Esophagus squamous epithelium (tissue), 5 donors: ENCODE data around the gene ITSN1. TPM values are rescaled to one million over a fixed set of nuclear protein-coding genes. Genes with fewer than 3 reads are reported as not detected.

ENCODE experiments used
- DNase-seq: peaks from one replicate; lab custom pipeline; 2025; lab: John Stamatoyannopoulos, UW
- H3K27ac ChIP-seq, 4 donors: fragments of 200-600 bp; sonication (generic); one replicate each; pipeline ENCODE4 v1.5.1; 2016 to 2019; ENCODE audit warnings: mild to moderate bottlenecking in 1 of 4
- H3K27me3 ChIP-seq, 4 donors: fragments of 200-600 bp; sonication (generic); 1 replicate in 3 of 4; 2 replicates in 1 of 4; pipeline versions ENCODE4 v1.5.1 to v1.6.0; 2017 to 2021; ENCODE audit warnings: antibody characterized with exemption in 1 of 4
- H3K36me3 ChIP-seq, 3 donors: fragments of 200-600 bp; sonication (generic); one replicate each; pipeline ENCODE4 v1.5.1; 2016 to 2019
- H3K4me1 ChIP-seq, 3 donors: fragments of 200-600 bp; sonication (generic); one replicate each; pipeline ENCODE4 v1.5.1; 2017 to 2019
- H3K4me3 ChIP-seq, 4 donors: fragments of 200-600 bp; sonication (generic); 1 replicate in 3 of 4; 2 replicates in 1 of 4; pipeline ENCODE4 v1.5.1; 2016 to 2019; ENCODE audit warnings: mild to moderate bottlenecking in 2 of 4, moderate library complexity in 1 of 4
- H3K9me3 ChIP-seq, 3 donors: fragments of 200-600 bp; sonication (generic); one replicate each; pipeline ENCODE4 v1.5.1; 2016 to 2019
- POLR2A ChIP-seq, 4 donors: fragments of 450-650 bp; IDR thresholded peaks; one replicate each; pipeline ENCODE4 v1.6.1; 2017; ENCODE audit warnings: antibody characterized with exemption in 4 of 4, mild to moderate bottlenecking in 4 of 4, moderate library complexity in 3 of 4
- WGBS, 2 donors: methylation state at CpG; one replicate each; pipeline ENCODE4 v1.1.5; 2018; 5-methylcytosine and 5-hydroxymethylcytosine counted together
- intact Hi-C: fragments of 100-400 bp; cut with DNase I; formaldehyde crosslinking; loops from one replicate; pipeline ENCODE4 v1.15.0; 2022
- total RNA-seq, 4 donors: library from RNA; depleted of rRNA; stranded (reverse); fragments of >200 nt; gene quantifications; one replicate each; pipeline ENCODE4 v1.1.0, GENCODE V29; 2016
- TF ChIP-seq, protein P1 (sequence below), 6 experiments: fragments of 450-650 bp in 4 of 6; fragments of 200-600 bp in 2 of 6; sonication (generic) in 2 of 6; IDR thresholded peaks; one replicate each; pipeline ENCODE4 v1.5.1; 2016 to 2019; ENCODE audit warnings: antibody characterized with exemption in 6 of 6, mild to moderate bottlenecking in 4 of 6, moderate library complexity in 4 of 6
- donor health status: DM: yes; HTN: yes; CAD: no.

Gene ITSN1
- total RNA-seq, 4 donors from 2014 or later, result 9.5 to 27.1 (median 11.6) TPM

DNA sequence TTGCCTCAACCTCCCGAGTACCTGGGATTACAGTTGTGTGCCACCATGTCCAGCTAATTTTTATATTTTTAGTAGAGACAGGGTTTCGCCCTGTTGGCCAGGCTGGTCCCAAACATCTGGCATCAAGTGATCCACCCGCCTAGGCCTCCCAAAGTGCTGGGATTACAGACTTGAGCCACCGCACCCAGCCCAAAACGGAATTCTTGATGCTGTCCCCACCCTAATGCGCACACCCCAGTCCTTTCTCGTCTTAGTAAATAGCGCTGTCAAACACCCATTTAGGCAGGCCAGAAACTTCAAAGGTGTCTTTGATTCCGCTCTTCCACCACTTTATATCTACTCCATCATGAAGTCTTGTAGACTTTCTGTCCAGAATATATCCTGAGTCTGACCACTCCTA is 35.1 kb downstream of the ITSN1 start:
- Histone ChIP-seq H3K9me3 (no peaks in the 10 kb centered on the region), H3K36me3 (no peaks in the 10 kb centered on the region), H3K27me3 (no peaks in the 10 kb centered on the region), H3K4me3 (no peak overlapping the region), H3K4me1 (peaks cover 0 to 23% (median 0%) of the 10 kb centered on the region in 3 donors), H3K27ac (no peak overlapping the region)
- WGBS, 2 donors, result 91% methylated on average over 9 of the region's 9 CpGs
- DNase-seq, result no peak
- intact Hi-C loops, result no loop called here
- TF ChIP-seq, protein P1, sequence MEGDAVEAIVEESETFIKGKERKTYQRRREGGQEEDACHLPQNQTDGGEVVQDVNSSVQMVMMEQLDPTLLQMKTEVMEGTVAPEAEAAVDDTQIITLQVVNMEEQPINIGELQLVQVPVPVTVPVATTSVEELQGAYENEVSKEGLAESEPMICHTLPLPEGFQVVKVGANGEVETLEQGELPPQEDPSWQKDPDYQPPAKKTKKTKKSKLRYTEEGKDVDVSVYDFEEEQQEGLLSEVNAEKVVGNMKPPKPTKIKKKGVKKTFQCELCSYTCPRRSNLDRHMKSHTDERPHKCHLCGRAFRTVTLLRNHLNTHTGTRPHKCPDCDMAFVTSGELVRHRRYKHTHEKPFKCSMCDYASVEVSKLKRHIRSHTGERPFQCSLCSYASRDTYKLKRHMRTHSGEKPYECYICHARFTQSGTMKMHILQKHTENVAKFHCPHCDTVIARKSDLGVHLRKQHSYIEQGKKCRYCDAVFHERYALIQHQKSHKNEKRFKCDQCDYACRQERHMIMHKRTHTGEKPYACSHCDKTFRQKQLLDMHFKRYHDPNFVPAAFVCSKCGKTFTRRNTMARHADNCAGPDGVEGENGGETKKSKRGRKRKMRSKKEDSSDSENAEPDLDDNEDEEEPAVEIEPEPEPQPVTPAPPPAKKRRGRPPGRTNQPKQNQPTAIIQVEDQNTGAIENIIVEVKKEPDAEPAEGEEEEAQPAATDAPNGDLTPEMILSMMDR (IDR thresholded peaks at IDR 0.05), result no peak

DNA sequence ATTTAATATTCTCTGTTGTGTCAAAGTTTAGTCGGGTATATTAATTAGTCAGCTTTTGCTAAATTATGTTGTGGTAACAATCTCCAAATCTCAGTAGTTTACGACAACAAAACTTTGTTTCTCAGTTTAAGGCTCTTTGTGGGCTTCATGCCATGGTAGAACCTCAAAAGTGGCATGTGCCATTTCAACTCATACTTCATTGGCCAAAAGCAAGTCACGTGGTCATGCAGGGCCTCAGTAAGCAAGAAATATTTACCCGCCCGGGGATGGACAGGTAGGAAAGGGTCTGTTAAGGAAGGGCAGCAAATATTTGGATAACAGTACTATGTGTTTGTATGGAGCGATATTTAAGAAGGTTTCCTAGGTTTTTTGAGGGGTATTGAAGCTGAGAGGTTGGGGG is 38.6 kb downstream of the ITSN1 start:
- H3K4me1 ChIP-seq, result peaks cover 10 to 54% (median 30%) of the 10 kb centered on the region in 3 donors
- H3K36me3 ChIP-seq, result no peaks in the 10 kb centered on the region
- H3K27ac ChIP-seq, result no peak overlapping the region
- TF ChIP-seq, protein P1 (IDR thresholded peaks at IDR 0.05), result no peak
- no peak for TF ChIP-seq POLR2A (IDR thresholded peaks at IDR 0.05)
- H3K27me3 ChIP-seq, result no peaks in the 10 kb centered on the region
- no peak overlapping the region for H3K4me3 ChIP-seq
- 86 to 90% methylated on average over 6 of the region's 6 CpGs for WGBS, 2 donors
- no peak for DNase-seq
- intact Hi-C loops, result no loop called here
- no peaks in the 10 kb centered on the region for H3K9me3 ChIP-seq

DNA sequence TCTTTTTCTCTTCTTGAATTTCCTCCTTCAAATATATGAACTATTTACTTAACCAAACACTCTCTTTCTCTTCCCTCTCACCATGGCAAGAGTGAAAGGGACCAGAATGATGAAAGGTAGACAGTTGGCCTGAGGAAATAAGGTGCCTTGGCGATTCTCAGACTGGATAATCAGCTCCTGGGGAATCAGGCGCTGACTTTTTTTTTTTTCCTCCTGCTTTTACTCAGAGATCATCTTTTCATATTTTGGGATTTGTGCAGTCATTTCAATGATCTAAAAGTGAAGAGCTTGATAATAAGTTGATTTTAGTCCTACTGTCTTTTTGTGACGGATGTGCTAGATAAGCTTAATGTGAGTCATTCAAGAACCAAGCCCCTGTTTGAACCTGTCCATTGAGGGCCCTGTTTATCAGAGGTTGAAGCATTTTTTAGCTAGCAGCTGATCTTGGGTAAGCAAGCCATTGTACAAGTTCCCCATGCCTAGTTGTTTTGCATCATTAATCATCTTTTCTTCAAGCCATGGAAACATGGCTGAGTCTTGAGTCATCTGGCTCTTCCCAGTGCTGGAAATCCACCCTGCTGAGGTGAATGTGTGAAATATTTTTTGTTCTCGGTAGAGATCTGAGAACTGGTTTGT is 40.8 kb downstream of the ITSN1 start:
- intact Hi-C loops, result no loop called here
- DNase-seq, result no peak
- Histone ChIP-seq H3K4me3 (no peak overlapping the region), H3K9me3 (no peaks in the 10 kb centered on the region), H3K4me1 (peaks cover 10 to 69% (median 31%) of the 10 kb centered on the region in 3 donors), H3K27me3 (no peaks in the 10 kb centered on the region), H3K36me3 (no peaks in the 10 kb centered on the region), H3K27ac (peak overlapping the region; percentile 1 to 70 (median 56))
- WGBS, 2 donors, result 23 to 42% methylated on average over 4 of the region's 4 CpGs
- no peak for TF ChIP-seq POLR2A (IDR thresholded peaks at IDR 0.05)
- TF ChIP-seq, protein P1 (IDR thresholded peaks at IDR 0.05), result no peak

DNA sequence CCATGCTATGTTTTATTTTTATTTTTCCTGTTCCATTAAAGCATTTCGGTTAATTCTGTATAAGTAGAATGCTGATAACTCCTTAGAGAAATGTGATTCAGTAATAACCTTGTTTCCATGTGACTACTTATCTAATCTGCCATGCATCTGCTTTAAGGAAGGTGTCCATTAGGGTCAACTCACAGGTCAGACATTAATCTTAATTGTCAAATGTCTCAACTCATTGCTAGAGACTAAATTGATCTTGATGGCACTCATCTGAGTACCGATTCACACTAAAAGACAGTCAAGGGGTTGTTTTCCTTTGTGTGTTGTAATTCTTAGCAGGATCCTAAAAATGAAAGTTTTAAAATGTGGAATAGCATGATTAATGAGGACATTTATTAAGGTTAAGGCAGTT is 41.8 kb downstream of the ITSN1 start:
- H3K27ac ChIP-seq, result peak overlapping the region in 3 of 4 donors; percentile 25 to 62 (median 32)
- TF ChIP-seq, protein P1 (IDR thresholded peaks at IDR 0.05), result no peak
- TF ChIP-seq POLR2A (IDR thresholded peaks at IDR 0.05), result no peak
- WGBS, 2 donors, result 54 to 59% methylated on average over 2 of the region's 2 CpGs
- no peaks in the 10 kb centered on the region for H3K27me3 ChIP-seq
- no peaks in the 10 kb centered on the region for H3K36me3 ChIP-seq
- no peak overlapping the region for H3K4me3 ChIP-seq
- H3K4me1 ChIP-seq, result peaks cover 10 to 67% (median 31%) of the 10 kb centered on the region in 3 donors
- no peaks in the 10 kb centered on the region for H3K9me3 ChIP-seq
- intact Hi-C loops, result no loop called here
- DNase-seq, result no peak

DNA sequence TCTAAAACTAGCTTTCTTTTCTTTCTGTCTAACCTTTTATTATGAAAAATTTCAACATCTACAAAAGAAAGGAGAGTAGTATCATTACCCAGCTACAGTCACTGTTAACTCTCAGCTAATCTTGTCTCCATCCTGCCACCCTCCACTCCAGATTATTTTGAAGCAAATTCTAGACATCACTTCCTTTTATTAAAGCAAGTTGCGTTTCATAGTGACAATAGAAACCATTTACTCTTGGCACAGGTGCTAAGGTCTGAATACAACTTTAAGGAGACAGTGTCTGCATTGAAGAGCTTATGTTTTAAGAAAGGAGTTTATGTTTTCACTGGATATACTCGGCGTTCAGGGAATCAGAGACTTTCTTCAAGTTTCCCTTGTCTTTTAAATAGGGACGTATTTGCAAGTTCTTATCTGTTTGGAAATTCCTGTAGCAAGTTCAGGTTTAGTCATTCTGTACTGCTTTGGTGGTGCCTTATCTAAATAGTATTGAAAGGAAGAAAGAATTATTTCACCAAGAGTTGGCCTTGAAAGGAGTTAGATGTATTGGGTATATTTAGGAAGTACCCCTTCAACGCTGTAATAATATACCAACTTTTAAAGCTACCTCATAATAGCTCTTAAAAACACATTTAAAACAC is 42.7 kb downstream of the ITSN1 start:
- Histone ChIP-seq H3K27ac (peak overlapping the region in 2 of 4 donors; percentile 15 to 32), H3K27me3 (no peaks in the 10 kb centered on the region), H3K36me3 (no peaks in the 10 kb centered on the region), H3K4me1 (peaks cover 10 to 63% (median 31%) of the 10 kb centered on the region in 3 donors), H3K9me3 (no peaks in the 10 kb centered on the region), H3K4me3 (no peak overlapping the region)
- TF ChIP-seq POLR2A (IDR thresholded peaks at IDR 0.05), result no peak
- TF ChIP-seq, protein P1 (IDR thresholded peaks at IDR 0.05), result no peak
- intact Hi-C loops, result no loop called here
- DNase-seq, result no peak
- 28 to 37% methylated on average over 5 of the region's 5 CpGs for WGBS, 2 donors
